Left forelimb (tissue), 1 donor: Measurements from ENCODE around the gene NALF2.
A peak's percentile ranks its signal among the peaks of the same experiment; 100 is the strongest.

Experiments
- DNase-seq: peaks from one replicate; pipeline ENCODE4 v3.0.0-alpha.2; 2018; ENCODE audit warnings: low spot score

The NALF2 gene

GRCh38 chrX:69530306-69530705 lies 26.2 kb downstream of the NALF2 start:
- no peak for DNase-seq

GRCh38 chrX:69531031-69531755 lies 27.1 kb downstream of the NALF2 start:
- DNase-seq = no peak

- DNase-seq = no peak
Observed at GRCh38 chrX:69535661-69536060, 31.5 kb downstream of the NALF2 start.

GRCh38 chrX:69538321-69538876 lies 34.3 kb downstream of the NALF2 start:
- peak; percentile 87 for DNase-seq

GRCh38 chrX:69539437-69539836 lies 35.3 kb downstream of the NALF2 start:
- DNase-seq = no peak

GRCh38 chrX:69541956-69542355 lies 37.8 kb downstream of the NALF2 start:
- no peak for DNase-seq

GRCh38 chrX:69543572-69543971 lies 39.4 kb downstream of the NALF2 start:
- no peak for DNase-seq

- DNase-seq = no peak
Observed at GRCh38 chrX:69546417-69546816, 42.3 kb downstream of the NALF2 start.

GRCh38 chrX:69546978-69547377 lies 42.9 kb downstream of the NALF2 start:
- no peak for DNase-seq

- no peak for DNase-seq
Observed at GRCh38 chrX:69551421-69552009, 47.4 kb downstream of the NALF2 start.

- DNase-seq = no peak
Observed at GRCh38 chrX:69552512-69552911, 48.4 kb downstream of the NALF2 start.
